ENCODE results near the gene CPNE4.
"Not testable (repeated sequence)": the region's sequence is repeated elsewhere in the genome, so short reads cannot be mapped to it uniquely, and the experiment has no call there.

CPNE4 gene

GRCh38 chr3:132034486-132035464, at the start of gene CPNE4:
Gene CPNE4, minus strand, starts transcription at chr3:132035014.
- no peak for FAIRE-seq

- FAIRE-seq, result no peak
Measured at GRCh38 chr3:132083583-132084279, 48.9 kb upstream of the CPNE4 start.

- no peak for FAIRE-seq
Measured at GRCh38 chr3:132083159-132083558, 48.3 kb upstream of the CPNE4 start.

GRCh38 chr3:132079147-132079546, 44.3 kb upstream of the CPNE4 start:
- no peak for FAIRE-seq

- no peak for FAIRE-seq
Measured at GRCh38 chr3:132073771-132074170, 39.0 kb upstream of the CPNE4 start.

GRCh38 chr3:132071043-132071442, 36.2 kb upstream of the CPNE4 start:
- no peak for FAIRE-seq

- no peak for FAIRE-seq
Measured at GRCh38 chr3:132064114-132064513, 29.3 kb upstream of the CPNE4 start.

- no peak for FAIRE-seq
Measured at GRCh38 chr3:132062535-132062934, 27.7 kb upstream of the CPNE4 start.

- no peak for FAIRE-seq
Measured at GRCh38 chr3:132055872-132056271, 21.1 kb upstream of the CPNE4 start.

- no peak for FAIRE-seq
Measured at GRCh38 chr3:132047209-132047608, 12.4 kb upstream of the CPNE4 start.

GRCh38 chr3:132044874-132045273, 10.1 kb upstream of the CPNE4 start:
- not testable (repeated sequence) for FAIRE-seq

- no peak for FAIRE-seq
Measured at GRCh38 chr3:132042681-132043080, 7.9 kb upstream of the CPNE4 start.

GRCh38 chr3:132038198-132038825, 3.5 kb upstream of the CPNE4 start:
- no peak for FAIRE-seq

GRCh38 chr3:132037581-132037980, 2.8 kb upstream of the CPNE4 start:
- FAIRE-seq, result no peak

GRCh38 chr3:132037056-132037455, 2.2 kb upstream of the CPNE4 start:
- no peak for FAIRE-seq

- no peak for FAIRE-seq
Measured at GRCh38 chr3:132034097-132034485, 723 bp downstream of the CPNE4 start.

- FAIRE-seq, result no peak
Measured at GRCh38 chr3:132033471-132033870, 1.3 kb downstream of the CPNE4 start.

GRCh38 chr3:132032959-132033358, 1.9 kb downstream of the CPNE4 start:
- FAIRE-seq, result no peak

- no peak for FAIRE-seq
Measured at GRCh38 chr3:132029182-132029902, 5.5 kb downstream of the CPNE4 start.

- no peak for FAIRE-seq
Measured at GRCh38 chr3:132022914-132023313, 11.9 kb downstream of the CPNE4 start.

- no peak for FAIRE-seq
Measured at GRCh38 chr3:132020058-132020457, 14.8 kb downstream of the CPNE4 start.

- FAIRE-seq, result no peak
Measured at GRCh38 chr3:132017137-132017536, 17.7 kb downstream of the CPNE4 start.
